Measurements from ENCODE around the gene COL27A1. TPM values are rescaled to one million over a fixed set of nuclear protein-coding genes. Genes with fewer than 3 reads are reported as not detected.
A peak's percentile ranks its signal among the peaks of the same experiment; 100 is the strongest.

The COL27A1 gene
- total and polyA plus RNA-seq, 9 of the 15 experiments (the other 6 are each of a cell fraction or from before 2014, with no cell fraction given) = 0.07 TPM; not detected in 8

DNA sequence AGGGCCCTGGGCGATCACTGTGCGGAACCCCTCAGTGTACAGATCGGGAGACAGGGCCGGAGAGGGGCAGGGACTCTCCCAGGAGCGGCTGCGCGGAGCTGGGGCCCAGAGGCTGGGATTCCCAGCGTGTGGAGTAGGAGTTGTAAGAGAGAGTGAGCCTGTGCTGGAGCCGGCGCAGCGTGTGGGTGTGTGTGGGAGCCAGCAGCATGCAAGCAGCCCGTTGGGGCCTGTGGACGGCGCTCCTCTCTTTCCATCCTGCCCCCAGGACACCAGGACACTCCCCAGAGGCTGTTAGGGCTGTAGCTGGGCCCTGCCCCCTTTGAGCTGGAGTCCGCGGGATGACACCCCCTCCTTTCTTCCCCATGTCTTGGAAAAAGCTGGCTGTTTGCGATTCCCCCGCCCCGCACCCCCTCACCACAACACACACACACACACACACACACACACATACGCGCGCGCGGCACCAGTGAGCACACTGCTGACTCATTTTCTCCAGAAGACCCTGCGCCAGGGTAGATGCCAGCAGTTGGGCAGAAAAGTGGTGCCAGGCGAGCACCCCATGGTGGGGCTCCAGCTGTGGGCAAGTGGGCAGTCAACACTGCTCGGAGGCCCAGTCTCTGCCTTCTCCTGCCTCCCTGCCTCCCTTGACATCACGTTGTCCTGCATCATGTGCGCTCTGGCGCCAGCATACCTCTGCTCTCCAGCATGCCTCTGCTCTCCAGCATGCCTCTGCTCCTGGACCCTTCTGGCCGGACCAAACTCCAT, 1.5 kb downstream of the COL27A1 start:
- ChIA-PET CTCF (ENCODE audit: low intra/inter-chr PET ratio) (interaction anchor here (1.0 kb wide), 1 partner anchor 134 kb away, joined by 3 read pairs; no protein-coding TSS in a partner anchor), POLR2A (interaction anchor here (0.6 kb wide), 1 partner anchor 60 kb away, joined by 4 read pairs; no protein-coding TSS in a partner anchor)
- DNase-seq (ENCODE audit: extremely low read depth in 1 of 4, low spot score in 3 of 4) (no peak), FAIRE-seq (no peak), ATAC-seq (peak; percentile 35; the same call in 1 of the 3 replicates)
- 14% methylated on average over 19 of the region's 31 CpGs for WGBS (ENCODE audit: insufficient coverage, low coverage, missing lambda C conversion rate)
- H3K4me2 ChIP-seq (ENCODE audit: insufficient read depth, low read length) = no peak overlapping the region
- in situ Hi-C loops (cut with MboI) (loop anchor here (10.0 kb wide), 1 partner anchor 128 kb away; no protein-coding TSS in a partner anchor), intact Hi-C loops (cut with micrococcal nuclease) (loop anchor here (5.0 kb wide), 2 partner anchors 50 to 105 kb away; no protein-coding TSS in a partner anchor)
- peaks cover 3 to 56% of the 10 kb centered on the region in 2 experiments; a peak in 3 of 5 replicates for H3K27me3 ChIP-seq (ENCODE audit: control insufficient read depth in 2 of 2, insufficient read depth in 2 of 2, low read length in 2 of 2)
- no peaks in the 10 kb centered on the region for H3K9me3 ChIP-seq (replicated peaks; ENCODE audit: control insufficient read depth, insufficient read depth, low read depth, low read length)
- H3K36me3 ChIP-seq (ENCODE audit: control insufficient read depth, insufficient read depth, low read length) = no peaks in the 10 kb centered on the region
- H3K79me2 ChIP-seq (ENCODE audit: control insufficient read depth, insufficient read depth, low read length) = no peaks in the 10 kb centered on the region
- no peak overlapping the region for H2AFZ ChIP-seq (ENCODE audit: low read depth, low read length)
- BruUV-seq (replicated peaks) = no TSS peak
- peaks cover 4% of the 10 kb centered on the region; the same call in 1 of the 2 replicates for H4K20me1 ChIP-seq (replicated peaks; ENCODE audit: control insufficient read depth, insufficient read depth, low read length)
- peaks cover 0 to 16% of the 10 kb centered on the region in 2 experiments; a peak in 2 of 5 replicates for H3K4me1 ChIP-seq (replicated peaks in 1 of 2; ENCODE audit: control insufficient read depth in 2 of 2, insufficient read depth in 2 of 2, low read length in 2 of 2)
- no peaks in the 10 kb centered on the region for H3K9me1 ChIP-seq (ENCODE audit: control insufficient read depth, insufficient read depth, low read length)
- H3K27ac ChIP-seq (ENCODE audit: extremely low read depth, low read depth, low read length) = no peak overlapping the region
- H3K4me3 ChIP-seq = no peak overlapping the region
- no peak overlapping the region for H3K9ac ChIP-seq (ENCODE audit: insufficient read depth in 1 of 2, low read depth in 2 of 2, low read length in 2 of 2)
- TF ChIP-seq, protein P1, sequence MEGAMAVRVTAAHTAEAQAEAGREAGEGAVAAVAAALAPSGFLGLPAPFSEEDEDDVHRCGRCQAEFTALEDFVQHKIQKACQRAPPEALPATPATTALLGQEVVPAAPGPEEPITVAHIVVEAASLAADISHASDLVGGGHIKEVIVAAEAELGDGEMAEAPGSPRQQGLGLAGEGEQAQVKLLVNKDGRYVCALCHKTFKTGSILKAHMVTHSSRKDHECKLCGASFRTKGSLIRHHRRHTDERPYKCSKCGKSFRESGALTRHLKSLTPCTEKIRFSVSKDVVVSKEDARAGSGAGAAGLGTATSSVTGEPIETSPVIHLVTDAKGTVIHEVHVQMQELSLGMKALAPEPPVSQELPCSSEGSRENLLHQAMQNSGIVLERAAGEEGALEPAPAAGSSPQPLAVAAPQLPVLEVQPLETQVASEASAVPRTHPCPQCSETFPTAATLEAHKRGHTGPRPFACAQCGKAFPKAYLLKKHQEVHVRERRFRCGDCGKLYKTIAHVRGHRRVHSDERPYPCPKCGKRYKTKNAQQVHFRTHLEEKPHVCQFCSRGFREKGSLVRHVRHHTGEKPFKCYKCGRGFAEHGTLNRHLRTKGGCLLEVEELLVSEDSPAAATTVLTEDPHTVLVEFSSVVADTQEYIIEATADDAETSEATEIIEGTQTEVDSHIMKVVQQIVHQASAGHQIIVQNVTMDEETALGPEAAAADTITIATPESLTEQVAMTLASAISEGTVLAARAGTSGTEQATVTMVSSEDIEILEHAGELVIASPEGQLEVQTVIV (CRISPR knock-in tag; IDR thresholded peaks at IDR 0.05; ENCODE audit: borderline replicate concordance) = no peak
- TF ChIP-seq, protein P2, sequence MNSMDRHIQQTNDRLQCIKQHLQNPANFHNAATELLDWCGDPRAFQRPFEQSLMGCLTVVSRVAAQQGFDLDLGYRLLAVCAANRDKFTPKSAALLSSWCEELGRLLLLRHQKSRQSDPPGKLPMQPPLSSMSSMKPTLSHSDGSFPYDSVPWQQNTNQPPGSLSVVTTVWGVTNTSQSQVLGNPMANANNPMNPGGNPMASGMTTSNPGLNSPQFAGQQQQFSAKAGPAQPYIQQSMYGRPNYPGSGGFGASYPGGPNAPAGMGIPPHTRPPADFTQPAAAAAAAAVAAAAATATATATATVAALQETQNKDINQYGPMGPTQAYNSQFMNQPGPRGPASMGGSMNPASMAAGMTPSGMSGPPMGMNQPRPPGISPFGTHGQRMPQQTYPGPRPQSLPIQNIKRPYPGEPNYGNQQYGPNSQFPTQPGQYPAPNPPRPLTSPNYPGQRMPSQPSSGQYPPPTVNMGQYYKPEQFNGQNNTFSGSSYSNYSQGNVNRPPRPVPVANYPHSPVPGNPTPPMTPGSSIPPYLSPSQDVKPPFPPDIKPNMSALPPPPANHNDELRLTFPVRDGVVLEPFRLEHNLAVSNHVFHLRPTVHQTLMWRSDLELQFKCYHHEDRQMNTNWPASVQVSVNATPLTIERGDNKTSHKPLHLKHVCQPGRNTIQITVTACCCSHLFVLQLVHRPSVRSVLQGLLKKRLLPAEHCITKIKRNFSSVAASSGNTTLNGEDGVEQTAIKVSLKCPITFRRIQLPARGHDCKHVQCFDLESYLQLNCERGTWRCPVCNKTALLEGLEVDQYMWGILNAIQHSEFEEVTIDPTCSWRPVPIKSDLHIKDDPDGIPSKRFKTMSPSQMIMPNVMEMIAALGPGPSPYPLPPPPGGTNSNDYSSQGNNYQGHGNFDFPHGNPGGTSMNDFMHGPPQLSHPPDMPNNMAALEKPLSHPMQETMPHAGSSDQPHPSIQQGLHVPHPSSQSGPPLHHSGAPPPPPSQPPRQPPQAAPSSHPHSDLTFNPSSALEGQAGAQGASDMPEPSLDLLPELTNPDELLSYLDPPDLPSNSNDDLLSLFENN (IDR thresholded peaks at IDR 0.05; ENCODE audit: low read depth in 2 of 2, low read length in 2 of 2) = no peak
- no peak for TF ChIP-seq ZNF316 (IDR thresholded peaks at IDR 0.05)
- TF ChIP-seq, protein P3, sequence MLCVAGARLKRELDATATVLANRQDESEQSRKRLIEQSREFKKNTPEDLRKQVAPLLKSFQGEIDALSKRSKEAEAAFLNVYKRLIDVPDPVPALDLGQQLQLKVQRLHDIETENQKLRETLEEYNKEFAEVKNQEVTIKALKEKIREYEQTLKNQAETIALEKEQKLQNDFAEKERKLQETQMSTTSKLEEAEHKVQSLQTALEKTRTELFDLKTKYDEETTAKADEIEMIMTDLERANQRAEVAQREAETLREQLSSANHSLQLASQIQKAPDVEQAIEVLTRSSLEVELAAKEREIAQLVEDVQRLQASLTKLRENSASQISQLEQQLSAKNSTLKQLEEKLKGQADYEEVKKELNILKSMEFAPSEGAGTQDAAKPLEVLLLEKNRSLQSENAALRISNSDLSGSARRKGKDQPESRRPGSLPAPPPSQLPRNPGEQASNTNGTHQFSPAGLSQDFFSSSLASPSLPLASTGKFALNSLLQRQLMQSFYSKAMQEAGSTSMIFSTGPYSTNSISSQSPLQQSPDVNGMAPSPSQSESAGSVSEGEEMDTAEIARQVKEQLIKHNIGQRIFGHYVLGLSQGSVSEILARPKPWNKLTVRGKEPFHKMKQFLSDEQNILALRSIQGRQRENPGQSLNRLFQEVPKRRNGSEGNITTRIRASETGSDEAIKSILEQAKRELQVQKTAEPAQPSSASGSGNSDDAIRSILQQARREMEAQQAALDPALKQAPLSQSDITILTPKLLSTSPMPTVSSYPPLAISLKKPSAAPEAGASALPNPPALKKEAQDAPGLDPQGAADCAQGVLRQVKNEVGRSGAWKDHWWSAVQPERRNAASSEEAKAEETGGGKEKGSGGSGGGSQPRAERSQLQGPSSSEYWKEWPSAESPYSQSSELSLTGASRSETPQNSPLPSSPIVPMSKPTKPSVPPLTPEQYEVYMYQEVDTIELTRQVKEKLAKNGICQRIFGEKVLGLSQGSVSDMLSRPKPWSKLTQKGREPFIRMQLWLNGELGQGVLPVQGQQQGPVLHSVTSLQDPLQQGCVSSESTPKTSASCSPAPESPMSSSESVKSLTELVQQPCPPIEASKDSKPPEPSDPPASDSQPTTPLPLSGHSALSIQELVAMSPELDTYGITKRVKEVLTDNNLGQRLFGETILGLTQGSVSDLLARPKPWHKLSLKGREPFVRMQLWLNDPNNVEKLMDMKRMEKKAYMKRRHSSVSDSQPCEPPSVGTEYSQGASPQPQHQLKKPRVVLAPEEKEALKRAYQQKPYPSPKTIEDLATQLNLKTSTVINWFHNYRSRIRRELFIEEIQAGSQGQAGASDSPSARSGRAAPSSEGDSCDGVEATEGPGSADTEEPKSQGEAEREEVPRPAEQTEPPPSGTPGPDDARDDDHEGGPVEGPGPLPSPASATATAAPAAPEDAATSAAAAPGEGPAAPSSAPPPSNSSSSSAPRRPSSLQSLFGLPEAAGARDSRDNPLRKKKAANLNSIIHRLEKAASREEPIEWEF (CRISPR knock-in tag; IDR thresholded peaks at IDR 0.05) = no peak
- TF ChIP-seq, protein P4, sequence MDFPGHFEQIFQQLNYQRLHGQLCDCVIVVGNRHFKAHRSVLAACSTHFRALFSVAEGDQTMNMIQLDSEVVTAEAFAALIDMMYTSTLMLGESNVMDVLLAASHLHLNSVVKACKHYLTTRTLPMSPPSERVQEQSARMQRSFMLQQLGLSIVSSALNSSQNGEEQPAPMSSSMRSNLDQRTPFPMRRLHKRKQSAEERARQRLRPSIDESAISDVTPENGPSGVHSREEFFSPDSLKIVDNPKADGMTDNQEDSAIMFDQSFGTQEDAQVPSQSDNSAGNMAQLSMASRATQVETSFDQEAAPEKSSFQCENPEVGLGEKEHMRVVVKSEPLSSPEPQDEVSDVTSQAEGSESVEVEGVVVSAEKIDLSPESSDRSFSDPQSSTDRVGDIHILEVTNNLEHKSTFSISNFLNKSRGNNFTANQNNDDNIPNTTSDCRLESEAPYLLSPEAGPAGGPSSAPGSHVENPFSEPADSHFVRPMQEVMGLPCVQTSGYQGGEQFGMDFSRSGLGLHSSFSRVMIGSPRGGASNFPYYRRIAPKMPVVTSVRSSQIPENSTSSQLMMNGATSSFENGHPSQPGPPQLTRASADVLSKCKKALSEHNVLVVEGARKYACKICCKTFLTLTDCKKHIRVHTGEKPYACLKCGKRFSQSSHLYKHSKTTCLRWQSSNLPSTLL (IDR thresholded peaks at IDR 0.05) = no peak
- no peak for TF ChIP-seq GATAD2B (IDR thresholded peaks at IDR 0.05; ENCODE audit: borderline replicate concordance)

All from K562 (cell line).